ENCODE data around the gene FAN1.
"Not testable (repeated sequence)": the region's sequence is repeated elsewhere in the genome, so short reads cannot be mapped to it uniquely, and the experiment has no call there.

FAN1 gene

GRCh38 chr15:30903497-30904187 lies at the start of gene FAN1:
FAN1 (plus strand) TSS chr15:30903915; CDS start chr15:30904664, 749 bp downstream.
- peak; percentile 66 for DNase-seq

- no peak for DNase-seq
Measured at GRCh38 chr15:30859091-30859874, 44.4 kb upstream of the FAN1 start.

DNA sequence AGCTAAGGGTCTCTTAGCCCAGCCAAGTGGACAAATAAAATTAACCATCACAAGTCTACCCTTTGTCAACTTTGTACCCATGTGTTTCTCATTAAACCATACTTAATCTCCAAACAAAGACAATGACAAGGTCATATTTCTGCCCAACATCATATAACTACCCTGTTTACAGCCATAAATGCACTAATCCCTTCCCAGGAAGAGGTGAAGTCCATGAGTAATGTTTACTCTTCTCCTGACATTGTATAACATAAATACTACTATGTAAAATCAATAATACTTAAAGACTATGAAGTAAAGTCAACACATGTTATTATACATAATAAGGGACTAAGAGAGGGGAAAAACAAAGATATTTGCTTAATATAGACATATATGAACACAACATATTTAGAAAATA lies 38.5 kb upstream of the FAN1 start:
- DNase-seq, result no peak

DNA sequence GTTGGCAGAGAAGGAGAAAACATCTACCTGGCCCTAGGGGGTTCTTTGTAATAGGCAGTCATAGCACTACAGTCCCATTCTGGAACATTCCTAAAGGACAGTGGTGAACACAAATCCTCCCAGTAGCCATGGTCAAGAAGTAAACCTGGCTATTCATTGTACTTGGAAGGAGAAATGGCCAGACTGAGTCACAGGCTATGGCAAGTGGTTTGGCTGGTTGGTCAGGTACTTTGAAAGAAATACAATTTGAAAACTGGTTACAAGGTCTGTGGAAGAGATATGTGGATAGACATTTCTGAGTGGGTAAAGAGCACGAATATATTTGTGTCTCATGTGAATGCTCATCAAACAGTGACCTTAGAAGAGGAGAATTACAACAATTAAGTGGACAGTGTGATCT lies 33.0 kb upstream of the FAN1 start:
- no peak for DNase-seq

DNA sequence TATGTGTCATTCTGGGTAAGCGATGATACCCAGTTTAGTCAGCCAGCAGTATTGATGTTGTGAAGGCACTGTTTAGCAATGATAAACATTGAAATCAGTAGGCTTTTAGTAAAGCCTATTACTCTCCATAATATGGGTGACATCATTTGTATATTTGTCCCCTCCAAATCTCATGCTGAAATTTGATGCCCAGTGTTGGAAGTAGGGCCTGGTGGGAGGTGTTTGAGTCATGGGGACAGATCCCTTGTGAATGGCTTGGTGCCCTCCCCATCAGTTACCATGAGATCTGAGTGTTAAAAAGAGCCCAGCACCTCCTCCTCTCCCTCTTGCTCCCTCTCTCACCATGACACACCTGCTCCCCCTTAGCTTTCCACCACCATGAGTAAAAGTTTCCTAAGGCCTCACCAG lies 31.4 kb upstream of the FAN1 start:
- DNase-seq, result no peak

GRCh38 chr15:30877070-30877469 lies 26.6 kb upstream of the FAN1 start:
- no peak for DNase-seq

DNA sequence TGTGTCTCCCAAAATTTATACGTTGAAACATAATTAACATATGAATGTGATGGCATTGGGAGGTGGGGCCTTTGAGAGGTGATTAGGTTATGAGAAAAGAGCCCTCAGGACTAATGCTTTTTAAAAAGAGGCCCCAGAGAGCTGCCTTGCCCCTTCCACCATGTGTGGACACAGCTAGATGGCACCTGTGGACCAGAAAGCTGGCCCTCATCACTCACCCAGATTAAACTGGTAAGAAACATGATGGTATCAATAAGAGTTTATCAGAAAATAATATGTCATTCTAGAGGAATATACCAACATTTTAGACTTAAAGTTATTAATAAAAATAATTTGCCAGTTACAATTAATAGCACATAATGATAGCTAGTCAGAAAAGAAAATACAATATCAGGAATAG lies 25.2 kb upstream of the FAN1 start:
- DNase-seq, result no peak

DNA sequence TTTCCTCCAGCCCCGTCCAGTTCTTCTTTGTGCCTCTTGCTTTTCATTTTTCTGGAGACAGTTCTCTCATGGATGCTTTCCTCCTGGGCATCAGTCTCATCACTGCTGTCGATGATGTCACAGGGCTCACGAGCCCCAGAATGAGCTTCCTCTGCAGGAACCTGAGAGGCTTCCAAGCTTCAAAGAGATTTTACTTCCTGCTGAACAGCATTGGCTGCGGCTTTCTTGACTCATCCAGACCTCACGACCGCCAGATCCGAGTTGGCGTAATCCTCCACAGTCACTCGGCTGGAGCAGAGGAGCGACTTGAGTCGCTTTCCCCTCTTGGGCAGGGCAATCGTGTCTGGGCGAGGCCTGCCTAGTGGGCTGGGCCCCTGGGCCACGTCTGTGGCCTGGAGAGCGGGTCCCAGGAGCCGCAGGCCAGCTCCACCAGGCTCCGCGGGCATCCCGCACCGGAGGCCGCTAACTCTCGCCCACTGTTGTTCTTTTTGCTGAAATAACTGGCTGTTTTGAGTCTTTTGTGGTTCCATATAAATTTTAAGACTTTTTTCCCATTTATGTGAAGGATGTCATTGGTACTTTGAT lies 20.8 kb upstream of the FAN1 start:
- no peak for DNase-seq

DNA sequence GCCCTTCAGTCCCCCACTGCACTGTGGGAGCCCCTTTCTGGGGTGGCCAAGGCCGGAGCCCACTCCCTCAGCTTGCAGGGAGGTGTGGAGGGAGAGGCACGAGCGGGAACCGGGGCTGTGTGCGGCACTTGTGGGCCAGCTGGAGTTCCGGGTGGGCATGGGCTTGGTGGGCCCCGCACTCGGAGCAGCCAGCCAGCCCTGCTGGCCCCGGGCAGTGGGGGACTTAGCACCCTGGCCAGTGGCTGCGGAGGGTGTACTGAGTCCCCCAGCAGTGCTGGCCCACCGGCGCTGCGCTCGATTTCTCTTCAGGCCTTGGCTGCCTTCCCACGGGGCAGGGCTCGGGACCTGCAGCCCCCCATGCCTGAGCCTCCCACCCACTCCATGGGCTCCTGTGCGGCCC lies 20.0 kb upstream of the FAN1 start:
- DNase-seq, result not testable (repeated sequence)

- no peak for DNase-seq
Measured at GRCh38 chr15:30885814-30886213, 17.9 kb upstream of the FAN1 start.

DNA sequence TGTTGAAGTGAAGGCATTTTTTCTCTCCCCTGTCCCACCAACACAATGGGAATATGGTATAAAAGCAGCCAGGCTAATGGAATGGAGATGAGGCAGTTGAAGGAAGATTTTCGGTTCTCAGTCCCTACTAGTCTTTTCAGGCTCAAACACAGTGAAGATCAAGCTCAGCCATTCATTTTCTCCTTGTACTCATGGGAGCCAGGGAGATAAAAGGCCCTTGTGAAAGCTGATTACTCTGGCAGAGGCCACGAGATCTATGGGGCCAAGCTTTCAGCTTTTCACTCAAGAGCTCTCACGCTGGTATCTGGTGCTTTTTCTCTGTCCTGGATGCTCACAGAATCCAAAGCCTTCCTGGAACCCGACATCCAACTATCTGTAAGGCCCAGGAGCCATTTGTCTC lies 14.5 kb upstream of the FAN1 start:
- no peak for DNase-seq

GRCh38 chr15:30895461-30896210 lies 8.1 kb upstream of the FAN1 start:
- no peak for DNase-seq

DNA sequence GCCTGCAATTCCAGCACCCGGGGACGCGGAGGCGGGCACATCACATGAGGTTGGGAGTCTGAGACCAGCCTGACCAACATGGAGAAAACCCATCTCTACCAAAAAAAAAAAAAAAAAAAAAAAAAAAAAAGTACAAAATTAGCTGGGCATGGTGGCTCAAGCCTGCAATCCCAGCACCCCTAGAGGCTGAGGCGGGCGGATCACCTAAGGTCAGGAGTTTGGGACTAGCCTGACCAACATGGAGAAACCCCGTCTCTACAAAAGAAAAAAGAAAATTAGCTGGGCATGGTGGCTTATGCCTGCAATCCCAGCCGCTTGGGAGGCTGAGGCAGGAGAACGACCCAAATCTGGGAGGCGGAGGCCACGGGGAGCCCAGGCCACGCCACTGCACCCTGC lies 7.5 kb upstream of the FAN1 start:
- DNase-seq, result no peak

DNA sequence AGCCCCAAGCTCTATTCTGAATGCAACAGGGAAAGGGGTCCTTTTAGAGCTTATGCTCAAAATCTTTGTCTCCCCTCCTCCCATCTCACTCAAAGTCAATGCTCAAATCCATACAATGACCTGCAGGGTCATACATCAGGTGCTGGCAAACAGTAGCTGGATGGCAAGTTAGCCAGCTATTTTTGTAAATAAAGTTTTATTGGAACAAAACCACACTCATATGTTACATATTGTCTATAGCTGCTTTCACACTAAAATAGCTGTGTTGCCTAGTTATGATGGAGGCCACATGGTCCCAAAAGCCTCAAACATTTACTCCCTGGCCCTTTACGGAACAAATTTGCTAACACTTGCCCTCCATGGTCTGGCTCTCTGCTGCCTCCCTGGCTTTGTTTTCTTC lies 1.8 kb upstream of the FAN1 start:
- no peak for DNase-seq

- DNase-seq, result no peak
Measured at GRCh38 chr15:30904812-30905211, 1.1 kb downstream of the FAN1 start.

DNA sequence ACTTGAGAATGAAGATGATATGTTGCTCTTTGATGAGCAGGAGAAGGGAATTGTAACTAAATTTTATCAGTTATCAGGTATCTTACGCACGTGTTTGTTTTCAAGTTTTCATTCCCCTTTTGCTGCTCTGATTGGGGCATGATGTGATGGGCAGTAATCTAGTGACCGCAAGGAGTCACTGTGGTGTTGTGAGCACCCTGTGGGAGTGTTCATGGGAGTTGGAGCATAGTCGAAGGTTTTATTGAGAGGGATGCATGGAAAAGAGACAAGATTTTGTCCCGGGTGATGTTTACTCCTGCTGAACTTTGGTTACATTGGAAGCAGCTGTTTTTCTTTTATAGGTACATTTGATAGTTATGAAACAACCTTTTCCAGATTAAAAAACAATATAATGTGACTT lies 2.1 kb downstream of the FAN1 start:
- DNase-seq, result no peak

DNA sequence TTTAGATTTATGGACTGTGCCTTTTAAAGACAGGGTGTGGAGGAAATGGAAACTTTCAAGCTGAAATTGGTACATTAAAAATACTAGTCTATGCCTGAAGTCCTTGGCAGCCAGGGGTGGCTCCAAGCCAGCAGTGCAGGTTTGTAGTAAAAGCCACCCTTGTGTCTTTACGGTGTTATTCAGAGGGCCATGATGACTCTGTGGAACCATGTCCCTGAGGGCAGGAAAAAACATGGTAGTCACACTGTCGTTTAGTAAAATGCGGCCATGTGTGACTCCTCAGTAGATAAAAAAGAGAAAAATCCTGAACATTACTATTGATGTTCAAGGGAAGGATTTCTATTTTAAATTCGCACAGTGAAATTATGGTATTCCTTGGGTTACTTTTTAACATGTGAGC lies 2.7 kb downstream of the FAN1 start:
- no peak for DNase-seq

GRCh38 chr15:30913761-30914160 lies 10.0 kb downstream of the FAN1 start:
- no peak for DNase-seq

DNA sequence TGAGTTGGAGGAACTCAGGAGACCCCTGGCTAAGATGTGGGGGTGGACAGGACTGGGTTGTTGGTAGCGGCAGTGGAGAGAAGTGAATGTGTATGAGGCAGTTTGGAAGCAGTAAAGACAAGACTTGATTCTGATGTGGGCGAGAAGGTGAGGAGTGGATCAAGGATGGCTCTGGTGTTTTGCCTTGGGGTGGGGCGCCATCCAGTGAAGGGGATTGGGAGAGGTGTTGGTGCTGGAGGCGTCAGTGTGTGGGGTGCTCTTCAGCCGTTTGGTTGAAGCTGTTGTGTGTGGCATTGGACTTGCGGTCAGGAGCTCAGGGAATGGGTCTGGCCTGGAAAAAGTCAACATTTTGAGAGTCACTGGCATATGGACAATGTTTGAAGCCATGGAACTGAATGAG lies 13.3 kb downstream of the FAN1 start:
- DNase-seq, result no peak

DNA sequence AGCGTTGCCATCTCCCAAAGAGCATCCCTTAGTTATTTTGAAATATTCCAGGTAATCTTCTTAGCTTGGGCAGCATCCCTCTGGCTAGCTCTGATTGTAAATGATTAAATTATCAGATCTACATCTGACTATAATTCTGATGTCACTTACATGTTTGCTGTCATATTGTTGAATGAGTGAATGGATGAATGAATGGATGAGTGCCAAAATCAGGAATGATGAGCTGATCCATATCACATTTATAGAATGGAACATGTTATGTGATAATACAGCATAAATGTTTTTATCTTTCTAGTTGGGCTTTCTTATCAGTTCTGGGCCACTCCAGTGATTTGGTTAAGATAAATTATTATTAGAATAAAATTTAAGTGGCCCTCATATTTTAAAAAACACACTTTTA lies 14.0 kb downstream of the FAN1 start:
- no peak for DNase-seq

DNA sequence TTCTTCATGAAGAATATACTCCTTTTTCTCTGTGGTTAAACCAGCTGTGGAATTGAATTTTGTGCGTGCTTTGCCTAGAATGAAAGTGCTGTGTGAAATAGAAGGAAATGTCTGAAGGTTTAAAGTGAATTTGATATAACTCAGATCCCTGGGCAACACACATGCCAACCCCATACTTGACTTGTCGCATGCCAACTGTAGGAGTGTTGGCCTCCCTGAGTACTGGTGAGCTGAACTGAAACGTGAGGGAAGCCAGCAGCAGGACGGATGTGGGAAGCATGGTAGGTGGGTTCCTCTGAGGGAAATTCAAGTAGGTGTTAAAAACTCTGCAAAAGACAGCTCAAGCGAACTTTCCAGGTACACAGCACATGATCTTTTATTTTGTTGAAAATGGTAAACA lies 14.7 kb downstream of the FAN1 start:
- DNase-seq, result no peak

- DNase-seq, result no peak
Measured at GRCh38 chr15:30919877-30920550, 16.3 kb downstream of the FAN1 start.

DNA sequence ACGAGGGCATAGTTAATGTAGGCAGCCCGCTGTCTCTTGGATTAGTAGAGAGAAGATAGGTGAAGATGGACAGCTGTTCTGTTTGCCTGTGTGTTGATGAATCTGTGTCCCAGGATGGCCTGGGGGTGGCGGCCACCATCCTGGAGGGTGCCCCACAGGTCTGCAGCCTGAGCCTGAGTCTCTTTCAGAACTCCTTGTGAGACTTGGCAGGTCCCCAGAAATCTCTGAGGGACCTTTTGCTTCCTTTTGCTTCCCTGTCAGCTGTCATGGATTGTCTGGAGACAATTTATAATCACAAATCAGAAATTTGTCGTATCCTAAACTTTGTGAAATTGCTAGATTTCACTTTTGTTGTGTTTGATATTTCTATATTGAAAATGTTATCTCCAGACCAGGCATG lies 17.4 kb downstream of the FAN1 start:
- DNase-seq, result no peak

All from CD4-positive, alpha-beta T cell treated with Interleukin-15 for 1 hour (primary cell).